Activated T-cell treated with anti-CD3 and anti-CD28 coated beads, Interleukin-2, amount 50 U/mL, for 72 hours (primary cell): Measurements from ENCODE around the gene ABCA2. TPM values are rescaled to one million over a fixed set of nuclear protein-coding genes. Genes with fewer than 3 reads are reported as not detected.

Source experiments
- ATAC-seq, 2 donors: fragments of 150-1000 bp; cut with Tn5 transposase; replicated peaks in 1 of 2; 2 replicates each; pipeline ENCODE4 v1.10.0; 2021; ENCODE audit warnings: moderate library complexity in 2 of 2, mild to moderate bottlenecking in 1 of 2
- DNase-seq, 2 donors: peaks; one replicate each; pipeline ENCODE4 v3.0.0; 2021 to 2022; ENCODE audit warnings: mixed read lengths in 1 of 2
- H3K27ac Mint-ChIP-seq: one replicate; pipeline ENCODE4 v1.8.0; 2022; ENCODE audit warnings: mild to moderate bottlenecking, moderate library complexity, mixed read lengths
- H3K27me3 Mint-ChIP-seq: one replicate; pipeline ENCODE4 v1.8.0; 2022; ENCODE audit warnings: low read depth, mixed read lengths
- H3K36me3 Mint-ChIP-seq, 2 donors: one replicate each; pipeline ENCODE4 v1.8.0; 2022; ENCODE audit warnings: mixed read lengths in 2 of 2, mild to moderate bottlenecking in 1 of 2; ENCODE audit not compliant: insufficient read depth in 2 of 2
- H3K4me1 Mint-ChIP-seq: one replicate; pipeline ENCODE4 v1.8.0; 2022; ENCODE audit warnings: low read depth, mixed read lengths
- H3K4me3 Mint-ChIP-seq, 2 donors: one replicate each; pipeline ENCODE4 v1.8.0; 2022; ENCODE audit warnings: mild to moderate bottlenecking in 2 of 2, mixed read lengths in 2 of 2, moderate library complexity in 2 of 2
- H3K9me3 Mint-ChIP-seq, 2 donors: one replicate each; pipeline ENCODE4 v1.8.0; 2022; ENCODE audit warnings: mixed read lengths in 2 of 2
- total RNA-seq, 2 donors: library from RNA; stranded (reverse); gene quantifications; one replicate each; pipeline ENCODE4 v1.2.3, GENCODE V29; 2022

The ABCA2 gene
- total RNA-seq, 2 donors from 2014 or later: 23.9 to 27.5 TPM

- no peak overlapping the region for H3K27ac Mint-ChIP-seq
- no peak overlapping the region for H3K4me3 Mint-ChIP-seq
- no peaks in the 10 kb centered on the region for H3K36me3 Mint-ChIP-seq
- ATAC-seq: no peak
- no peaks in the 10 kb centered on the region for H3K27me3 Mint-ChIP-seq
- H3K9me3 Mint-ChIP-seq: no peaks in the 10 kb centered on the region
- DNase-seq: no peak
- no peaks in the 10 kb centered on the region for H3K4me1 Mint-ChIP-seq
These were observed 28.8 kb upstream of the ABCA2 start for GRCh38 chr9:137056739-137057415.

- Mint-ChIP-seq H3K4me3 (no peak overlapping the region), H3K9me3 (no peaks in the 10 kb centered on the region), H3K27me3 (no peaks in the 10 kb centered on the region), H3K36me3 (no peaks in the 10 kb centered on the region), H3K27ac (no peak overlapping the region), H3K4me1 (no peaks in the 10 kb centered on the region)
- no peak for ATAC-seq
- no peak for DNase-seq
These were observed 27.6 kb upstream of the ABCA2 start for GRCh38 chr9:137055385-137056364.

DNA sequence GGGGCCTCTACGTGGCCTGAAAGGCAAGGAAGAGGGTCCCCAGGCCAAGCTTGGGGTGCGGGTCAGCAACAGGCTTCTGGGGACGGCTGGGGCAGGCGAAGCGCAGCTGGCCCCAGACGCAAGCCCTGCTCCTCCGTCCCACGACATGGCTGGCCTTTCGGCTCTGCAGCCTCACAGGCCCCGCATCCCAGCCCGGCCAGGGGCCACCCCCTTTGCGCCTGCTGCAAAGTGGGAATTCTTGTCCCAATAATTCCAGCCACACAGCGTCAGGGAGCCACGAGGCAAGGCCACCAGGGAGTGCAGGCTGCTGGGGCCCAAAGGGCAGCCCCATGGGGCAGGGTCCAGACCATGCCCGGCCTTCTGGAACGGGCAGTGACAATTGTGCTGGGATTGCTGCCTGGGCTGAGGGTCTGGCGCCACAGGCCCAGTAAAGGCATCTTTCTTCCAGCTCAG is 26.9 kb upstream of the ABCA2 start:
- no peaks in the 10 kb centered on the region for H3K36me3 Mint-ChIP-seq
- H3K27me3 Mint-ChIP-seq: peaks cover 3% of the 10 kb centered on the region

DNA sequence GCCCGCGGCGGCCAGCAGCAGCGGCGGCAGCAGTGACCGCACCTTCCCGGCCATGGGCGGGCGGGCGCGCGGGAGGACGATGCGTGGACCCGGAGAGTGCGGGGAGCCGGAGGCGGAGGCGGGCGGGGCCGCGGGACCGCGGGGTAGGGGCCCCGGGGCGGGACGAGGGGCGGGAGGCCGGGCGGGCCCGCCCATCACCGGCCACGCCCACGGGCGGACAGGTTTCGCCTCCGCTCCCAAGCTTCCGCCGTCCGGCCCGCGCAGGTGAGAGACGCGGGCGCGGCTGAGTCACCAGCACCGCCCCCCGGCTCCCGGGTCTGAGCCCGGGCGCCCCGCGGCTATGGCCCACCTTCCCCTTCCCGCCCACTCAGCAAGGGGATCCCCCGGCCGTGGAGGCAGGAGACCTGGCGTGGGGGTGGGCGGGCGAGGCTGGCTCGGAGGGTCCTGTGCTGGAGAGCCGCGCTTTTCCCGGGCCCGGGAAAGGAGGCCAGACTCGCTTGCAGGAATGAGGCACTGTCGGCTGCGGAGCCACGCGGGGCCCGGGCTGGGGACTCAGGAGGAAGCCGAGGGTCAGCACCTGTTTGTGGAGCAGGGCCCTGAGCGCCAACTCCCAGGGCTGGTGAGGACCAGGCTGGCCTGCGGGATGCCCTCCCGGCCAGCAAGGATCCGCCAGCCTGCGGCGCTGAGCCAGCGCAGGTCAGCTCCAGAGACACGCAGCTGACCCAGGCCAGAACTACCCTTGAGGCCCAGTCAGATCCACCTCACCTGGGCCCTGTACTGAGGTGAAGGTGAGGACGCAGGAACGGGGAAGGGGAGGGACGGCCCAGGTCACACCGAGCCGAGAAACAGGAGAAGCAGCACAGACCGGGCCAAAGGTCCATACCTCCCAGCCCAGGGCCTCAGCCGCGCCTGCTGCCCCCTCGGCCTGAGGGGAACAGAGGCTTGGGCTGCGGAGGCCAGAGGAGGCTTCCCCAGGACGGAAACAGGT is 26.2 kb upstream of the ABCA2 start, which contains the start of gene ENTPD2:
Gene ENTPD2, minus strand, starts transcription at position 118 of the 988 bp plus-strand sequence. Its CDS starts 64 bp downstream, at position 54.
- H3K9me3 Mint-ChIP-seq: no peaks in the 10 kb centered on the region
- no peak within 1 kb of the TSS for H3K27ac Mint-ChIP-seq
- no peaks in the 10 kb centered on the region for H3K36me3 Mint-ChIP-seq
- peak; percentile 60 to 68 for ATAC-seq
- DNase-seq: peak; percentile 49 to 53
- H3K4me3 Mint-ChIP-seq: peak within 1 kb of the TSS in 1 of 2 donors; percentile 27
- no peaks in the 10 kb centered on the region for H3K4me1 Mint-ChIP-seq
- H3K27me3 Mint-ChIP-seq: peaks cover 10% of the 10 kb centered on the region

More for the DNA sequence above, 26.9 kb upstream of the ABCA2 start:
- Mint-ChIP-seq H3K4me3 (no peak overlapping the region), H3K27ac (no peak overlapping the region), H3K9me3 (no peaks in the 10 kb centered on the region), H3K4me1 (no peaks in the 10 kb centered on the region)
- DNase-seq (no peak), ATAC-seq (no peak)

DNA sequence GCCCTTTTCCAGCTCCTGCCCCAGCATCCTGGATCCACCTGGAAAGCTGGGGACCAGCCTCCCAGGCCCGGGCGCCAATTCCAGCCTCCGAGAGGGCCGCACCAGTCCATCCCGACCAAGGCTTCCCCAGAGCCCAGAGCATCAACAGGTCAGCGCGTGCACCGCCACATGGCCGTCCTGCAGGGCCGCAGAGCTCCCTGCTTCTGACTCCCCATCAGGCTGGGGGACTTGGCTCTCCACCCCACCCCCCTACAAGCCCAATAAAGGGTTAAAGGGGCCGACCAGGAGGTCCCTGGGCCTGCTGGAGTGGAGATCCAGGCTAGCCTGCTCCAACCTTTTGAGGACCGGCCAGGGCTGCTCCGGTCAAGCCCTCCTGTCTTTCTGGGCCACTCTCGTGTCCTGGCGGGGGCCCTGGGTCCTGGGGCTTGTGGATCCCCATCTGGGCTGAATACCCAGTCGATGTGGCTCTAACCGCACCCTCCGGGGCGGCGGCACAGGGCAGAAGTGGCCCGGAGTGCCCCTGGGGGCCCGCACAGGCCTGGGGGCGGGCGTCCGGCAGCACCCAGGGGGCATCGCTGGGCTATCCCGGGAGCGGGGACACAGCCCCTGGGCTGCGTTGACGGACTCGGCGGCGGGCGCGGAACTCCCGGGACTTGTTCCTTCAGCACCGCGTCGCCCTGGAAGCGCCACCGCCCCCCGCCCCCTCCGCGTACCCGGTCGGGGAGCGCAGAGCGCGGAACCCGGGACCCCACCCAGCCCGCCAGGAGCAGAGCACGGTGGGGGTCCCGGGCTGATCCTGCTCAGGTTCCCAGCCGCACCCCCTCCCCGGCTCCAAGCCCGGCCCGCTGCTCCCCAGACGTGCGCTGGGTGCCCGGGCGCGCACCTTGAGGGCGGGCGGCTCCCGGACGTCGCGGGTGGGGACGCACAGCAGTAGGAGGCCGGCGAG is 25.2 kb upstream of the ABCA2 start:
- peak overlapping the region in 1 of 2 donors; percentile 22 for H3K4me3 Mint-ChIP-seq
- H3K4me1 Mint-ChIP-seq: no peaks in the 10 kb centered on the region
- no peaks in the 10 kb centered on the region for H3K36me3 Mint-ChIP-seq

DNA sequence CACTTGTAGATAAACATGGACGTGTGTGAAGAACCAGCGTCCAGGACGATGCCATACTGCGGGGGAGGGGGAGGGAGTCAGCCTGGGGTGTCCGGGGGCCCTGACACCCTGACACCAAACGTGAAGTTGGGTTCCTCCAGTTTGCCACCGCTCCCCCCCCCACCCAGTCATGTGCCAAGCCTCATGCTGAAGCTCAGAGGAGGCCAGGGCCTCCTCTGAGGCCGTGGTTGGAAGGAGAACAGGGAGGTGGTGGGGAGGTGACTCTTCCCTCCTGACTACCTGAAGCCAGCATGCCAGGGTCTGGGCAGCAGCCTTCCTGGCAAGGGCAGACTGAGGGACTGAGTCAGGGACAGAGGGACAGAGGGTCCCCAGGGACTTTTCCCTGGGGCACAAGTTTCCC is 24.3 kb upstream of the ABCA2 start:
- H3K4me3 Mint-ChIP-seq: no peak overlapping the region
- no peaks in the 10 kb centered on the region for H3K9me3 Mint-ChIP-seq
- ATAC-seq: no peak
- H3K4me1 Mint-ChIP-seq: no peaks in the 10 kb centered on the region
- H3K27ac Mint-ChIP-seq: no peak overlapping the region
- peaks cover 21% of the 10 kb centered on the region for H3K27me3 Mint-ChIP-seq
- H3K36me3 Mint-ChIP-seq: no peaks in the 10 kb centered on the region
- no peak for DNase-seq

More for the DNA sequence above, 25.2 kb upstream of the ABCA2 start:
- DNase-seq (no peak), ATAC-seq (no peak)
- H3K9me3 Mint-ChIP-seq: no peaks in the 10 kb centered on the region
- no peak overlapping the region for H3K27ac Mint-ChIP-seq
- H3K27me3 Mint-ChIP-seq: peaks cover 11% of the 10 kb centered on the region

- H3K27ac Mint-ChIP-seq: no peak overlapping the region
- no peak overlapping the region for H3K4me3 Mint-ChIP-seq
- DNase-seq (no peak), ATAC-seq (no peak)
- no peaks in the 10 kb centered on the region for H3K36me3 Mint-ChIP-seq
- no peaks in the 10 kb centered on the region for H3K9me3 Mint-ChIP-seq
- peaks cover 4% of the 10 kb centered on the region for H3K4me1 Mint-ChIP-seq
- peaks cover 26% of the 10 kb centered on the region for H3K27me3 Mint-ChIP-seq
These were observed 23.2 kb upstream of the ABCA2 start for GRCh38 chr9:137051145-137051724.

- H3K36me3 Mint-ChIP-seq: no peaks in the 10 kb centered on the region
- no peak for DNase-seq
- H3K4me1 Mint-ChIP-seq: peaks cover 5% of the 10 kb centered on the region
- no peak for ATAC-seq
- H3K9me3 Mint-ChIP-seq: no peaks in the 10 kb centered on the region
- H3K4me3 Mint-ChIP-seq: no peak overlapping the region
- no peak overlapping the region for H3K27ac Mint-ChIP-seq
- H3K27me3 Mint-ChIP-seq: peaks cover 26% of the 10 kb centered on the region
These were observed 22.5 kb upstream of the ABCA2 start for GRCh38 chr9:137050570-137050969.

GRCh38 chr9:137049544-137050449 is 21.8 kb upstream of the ABCA2 start:
- no peaks in the 10 kb centered on the region for H3K9me3 Mint-ChIP-seq
- peaks cover 30% of the 10 kb centered on the region for H3K27me3 Mint-ChIP-seq
- H3K36me3 Mint-ChIP-seq: no peaks in the 10 kb centered on the region
- H3K27ac Mint-ChIP-seq: no peak overlapping the region
- H3K4me3 Mint-ChIP-seq: no peak overlapping the region
- ATAC-seq: peak; percentile 48 to 54
- peaks cover 8% of the 10 kb centered on the region for H3K4me1 Mint-ChIP-seq
- peak; percentile 79 to 82 for DNase-seq

DNA sequence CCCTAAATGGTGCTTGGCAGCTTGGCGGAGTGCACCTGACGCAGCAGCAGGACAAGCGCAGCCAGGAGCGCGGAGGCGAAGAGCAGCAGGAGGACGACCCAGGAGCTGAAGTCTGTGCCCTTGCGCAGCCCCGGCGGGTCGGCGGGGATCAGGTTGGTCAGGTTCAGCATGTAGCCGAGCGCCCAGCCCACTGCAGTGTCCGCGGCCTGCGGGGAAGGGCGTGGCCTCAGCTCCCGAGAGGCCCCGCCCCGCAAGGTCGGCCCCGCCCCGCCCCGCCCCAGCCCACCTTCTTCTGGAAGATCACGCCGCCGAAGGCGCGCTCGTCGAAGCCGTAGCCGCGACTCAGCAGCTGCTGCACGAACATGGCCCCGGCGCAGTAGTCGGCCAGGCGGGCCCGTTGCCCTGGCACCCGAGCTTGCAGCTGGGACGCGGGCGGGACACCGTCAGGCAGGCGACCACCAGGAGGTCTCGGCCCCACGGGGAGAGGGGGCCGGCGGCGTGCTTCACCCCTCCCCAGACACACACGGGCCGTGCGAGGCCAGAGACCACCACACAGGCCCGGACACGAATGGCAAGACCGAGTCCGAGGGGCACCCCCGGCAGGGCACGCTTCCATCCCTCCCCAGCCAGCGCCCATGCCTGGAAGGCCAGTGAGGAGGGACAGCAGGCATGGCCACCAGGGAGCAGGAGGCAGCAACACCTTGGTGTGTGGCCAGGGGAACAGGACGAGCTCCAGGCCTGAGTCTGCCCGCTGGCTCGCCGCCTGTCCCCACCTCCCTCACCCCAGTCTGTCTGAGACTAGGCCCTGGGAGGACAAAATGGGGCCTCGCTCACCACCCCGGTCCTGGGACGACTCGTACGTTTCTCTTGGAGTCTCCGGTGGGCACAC is 20.9 kb upstream of the ABCA2 start:
- Mint-ChIP-seq H3K27ac (no peak overlapping the region), H3K27me3 (peaks cover 34% of the 10 kb centered on the region), H3K4me3 (no peak overlapping the region), H3K4me1 (peaks cover 16% of the 10 kb centered on the region), H3K36me3 (no peaks in the 10 kb centered on the region), H3K9me3 (no peaks in the 10 kb centered on the region)
- ATAC-seq (no peak), DNase-seq (no peak)
